PC-3 (cell line): ENCODE data around the gene NANOS3. TPM values are rescaled to one million over a fixed set of nuclear protein-coding genes. Genes with fewer than 3 reads are reported as not detected.

Experiments used
- ATAC-seq: fragments of 200-7000 bp; cut with Tn5 transposase; 2 replicates; pipeline ENCODE4 v1.9.1; 2020; ENCODE audit warnings: mild to moderate bottlenecking, moderate library complexity
- BruUV-seq: library from RNA; stranded (reverse); fragments of 400-500 nt; replicated peaks from 2 replicates; lab custom pipeline; 2021; lab: Mats Ljungman, UMichigan
- CTCF ChIA-PET: fragments of 300-600 bp; sonication (Branson Sonifier 250); formaldehyde crosslinking; loops from one replicate; lab custom pipeline; 2022; ENCODE audit warnings: antibody characterized with exemption; lab: Charles Lee
- POLR2A ChIA-PET: fragments of 300-600 bp; sonication (Branson Sonifier 250); formaldehyde crosslinking; loops from one replicate; lab custom pipeline; 2022; ENCODE audit warnings: antibody characterized with exemption; ENCODE audit not compliant: unreplicated experiment; lab: Charles Lee
- DNase-seq: peaks from one replicate; pipeline ENCODE4 v3.0.0-alpha.2; 2015
- H2AFZ ChIP-seq: fragments of 300-600 bp; sonication (generic); 2 replicates; pipeline ENCODE4 v1.6.0; 2016; ENCODE audit warnings: antibody characterized with exemption, low read length
- H3F3A ChIP-seq: fragments of 300-600 bp; sonication (generic); one replicate; pipeline ENCODE4 v1.6.0; 2017; ENCODE audit warnings: antibody characterized with exemption, low read length, control low read depth, mild to moderate bottlenecking; ENCODE audit not compliant: unreplicated experiment
- H3K27ac ChIP-seq: fragments of 300-600 bp; sonication (generic); 2 replicates; pipeline ENCODE4 v1.5.1; 2016; ENCODE audit warnings: mild to moderate bottlenecking, low read length
- H3K27me3 ChIP-seq: fragments of 300-600 bp; sonication (generic); 2 replicates; pipeline ENCODE4 v1.6.1; 2016; ENCODE audit warnings: low read length, mixed read lengths
- H3K36me3 ChIP-seq: fragments of 300-600 bp; sonication (generic); 2 replicates; pipeline ENCODE4 v1.6.1; 2016; ENCODE audit warnings: low read depth, mixed run types, low read length, mixed read lengths
- H3K4me1 ChIP-seq: fragments of 300-600 bp; sonication (generic); 2 replicates; pipeline ENCODE4 v1.5.1; 2016; ENCODE audit warnings: low read length; ENCODE audit not compliant: insufficient read depth
- H3K4me2 ChIP-seq: fragments of 300-600 bp; sonication (generic); 2 replicates; pipeline ENCODE4 v1.6.0; 2016; ENCODE audit warnings: low read length
- H3K4me3 ChIP-seq: fragments of 300-600 bp; sonication (generic); 2 replicates; pipeline ENCODE4 v1.5.1; 2016; ENCODE audit warnings: mild to moderate bottlenecking, low read length, mixed read lengths
- H3K79me2 ChIP-seq: fragments of 300-600 bp; sonication (generic); 2 replicates; pipeline ENCODE4 v1.6.1; 2017; ENCODE audit warnings: low read length, mixed read lengths
- H3K9ac ChIP-seq: fragments of 300-600 bp; sonication (generic); 2 replicates; pipeline ENCODE4 v1.6.0; 2016; ENCODE audit warnings: mild to moderate bottlenecking, low read length
- H3K9me2 ChIP-seq: fragments of 300-600 bp; sonication (generic); replicated peaks from 2 replicates; pipeline ENCODE4 v1.6.1; 2016; ENCODE audit warnings: mixed run types, low read length, mixed read lengths
- H3K9me3 ChIP-seq: fragments of 300-600 bp; sonication (generic); 2 replicates; pipeline ENCODE4 v1.6.1; 2016; ENCODE audit warnings: low read length, mixed read lengths
- H4K20me1 ChIP-seq: fragments of 300-600 bp; sonication (generic); 2 replicates; pipeline ENCODE4 v1.6.1; 2016; ENCODE audit warnings: low read length, mixed read lengths
- EZH2 ChIP-seq: fragments of 300-600 bp; sonication (generic); IDR thresholded peaks from one replicate; pipeline ENCODE4 v1.6.1; 2017; ENCODE audit warnings: antibody characterized with exemption, mild to moderate bottlenecking, low read length; ENCODE audit not compliant: unreplicated experiment
- EZH2phosphoT487 ChIP-seq: fragments of 300-600 bp; sonication (generic); IDR thresholded peaks from 2 replicates; pipeline ENCODE4 v1.6.1; 2018; ENCODE audit warnings: mild to moderate bottlenecking, antibody characterized with exemption, low read length, borderline replicate concordance
- intact Hi-C: fragments of 100-400 bp; cut with micrococcal nuclease; formaldehyde crosslinking; loops from 2 replicates; pipeline ENCODE4 v1.9.0; 2023
- total RNA-seq: library from RNA; depleted of rRNA; stranded (reverse); fragments of >200 nt; gene quantifications from 2 replicates; pipeline ENCODE4 v1.2.3, GENCODE V29; 2014
- TF ChIP-seq, protein P1 (sequence below): fragments of 300-600 bp; sonication (generic); conservative IDR thresholded peaks from 2 replicates; pipeline ENCODE4 v1.5.1; 2017; ENCODE audit warnings: antibody characterized with exemption, low read depth, mild to moderate bottlenecking, low read length

NANOS3 gene
- total RNA-seq, 1 experiment from 2014 or later: 1.7 TPM

DNA sequence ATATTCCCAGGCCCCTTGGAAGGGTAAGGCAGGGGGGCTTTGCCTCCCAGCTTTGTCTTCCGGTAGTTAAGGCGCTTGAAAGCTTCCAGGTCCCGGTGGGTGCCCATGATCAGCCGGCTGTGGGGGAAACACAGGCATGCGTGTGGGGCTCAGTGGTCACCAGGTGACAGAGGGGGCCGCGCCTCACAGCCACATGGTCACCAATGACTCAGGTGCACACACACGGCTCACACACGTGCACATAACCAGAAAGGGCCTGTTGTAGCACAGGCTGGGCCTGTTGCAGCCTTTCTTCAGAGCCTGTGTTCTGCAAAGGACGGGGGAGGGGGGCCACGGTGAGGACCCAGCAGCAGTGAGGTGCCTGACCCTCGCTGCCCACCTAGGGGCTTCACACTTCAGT lies 5.9 kb downstream of the NANOS3 start:
- Histone ChIP-seq H3K4me3 (no peak overlapping the region), H3K9me3 (no peaks in the 10 kb centered on the region), H3K27me3 (no peaks in the 10 kb centered on the region), H3K4me2 (no peak overlapping the region), H3F3A (no peaks in the 10 kb centered on the region), H3K79me2 (no peaks in the 10 kb centered on the region), H2AFZ (no peak overlapping the region), H3K9me2 (no peaks in the 10 kb centered on the region), H3K27ac (no peak overlapping the region), H3K36me3 (no peaks in the 10 kb centered on the region), H3K9ac (no peak overlapping the region), H4K20me1 (no peaks in the 10 kb centered on the region), H3K4me1 (peaks cover 11% of the 10 kb centered on the region)
- ChIA-PET CTCF (no interaction called here), POLR2A (no interaction called here)
- intact Hi-C loops: no loop called here
- ATAC-seq (no peak), DNase-seq (no peak)
- TF ChIP-seq, protein P1, sequence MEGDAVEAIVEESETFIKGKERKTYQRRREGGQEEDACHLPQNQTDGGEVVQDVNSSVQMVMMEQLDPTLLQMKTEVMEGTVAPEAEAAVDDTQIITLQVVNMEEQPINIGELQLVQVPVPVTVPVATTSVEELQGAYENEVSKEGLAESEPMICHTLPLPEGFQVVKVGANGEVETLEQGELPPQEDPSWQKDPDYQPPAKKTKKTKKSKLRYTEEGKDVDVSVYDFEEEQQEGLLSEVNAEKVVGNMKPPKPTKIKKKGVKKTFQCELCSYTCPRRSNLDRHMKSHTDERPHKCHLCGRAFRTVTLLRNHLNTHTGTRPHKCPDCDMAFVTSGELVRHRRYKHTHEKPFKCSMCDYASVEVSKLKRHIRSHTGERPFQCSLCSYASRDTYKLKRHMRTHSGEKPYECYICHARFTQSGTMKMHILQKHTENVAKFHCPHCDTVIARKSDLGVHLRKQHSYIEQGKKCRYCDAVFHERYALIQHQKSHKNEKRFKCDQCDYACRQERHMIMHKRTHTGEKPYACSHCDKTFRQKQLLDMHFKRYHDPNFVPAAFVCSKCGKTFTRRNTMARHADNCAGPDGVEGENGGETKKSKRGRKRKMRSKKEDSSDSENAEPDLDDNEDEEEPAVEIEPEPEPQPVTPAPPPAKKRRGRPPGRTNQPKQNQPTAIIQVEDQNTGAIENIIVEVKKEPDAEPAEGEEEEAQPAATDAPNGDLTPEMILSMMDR: no peak
- TF ChIP-seq EZH2: no peak
- no peak for TF ChIP-seq EZH2phosphoT487
- no TSS peak for BruUV-seq

DNA sequence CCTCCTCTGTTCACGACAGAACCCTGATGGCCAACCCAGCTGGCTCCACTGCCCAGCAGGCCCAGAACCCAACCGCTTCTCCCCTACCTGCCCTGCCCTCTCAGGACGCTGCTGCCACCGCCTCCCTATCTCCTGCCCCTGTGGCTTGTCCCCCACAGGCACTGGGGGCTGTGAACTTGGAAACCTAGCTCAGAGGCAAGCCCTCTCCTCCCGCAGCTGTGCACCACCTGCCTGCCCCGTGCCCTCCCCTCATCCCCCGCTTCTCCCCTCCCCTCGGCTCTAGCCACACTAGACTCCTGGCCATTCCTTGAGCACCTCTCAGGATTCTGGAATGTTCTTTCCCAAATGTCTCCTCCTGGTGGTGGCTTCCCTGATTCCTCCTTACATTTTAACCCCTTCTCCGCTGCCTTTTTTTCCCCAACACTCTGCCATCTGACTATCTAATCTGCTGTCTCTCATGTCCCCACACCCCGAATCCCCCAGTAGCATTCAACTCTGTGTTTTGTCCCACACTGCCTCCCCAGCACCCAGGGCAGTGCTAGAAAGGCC lies 6.7 kb downstream of the NANOS3 start:
- no peak overlapping the region for H3K4me3 ChIP-seq
- H3K4me1 ChIP-seq: peaks cover 11% of the 10 kb centered on the region
- TF ChIP-seq, protein P1: peak; percentile 54
- TF ChIP-seq EZH2: no peak
- no peak overlapping the region for H3K9ac ChIP-seq
- no peaks in the 10 kb centered on the region for H3K27me3 ChIP-seq
- no peaks in the 10 kb centered on the region for H3K79me2 ChIP-seq
- H3K4me2 ChIP-seq: no peak overlapping the region
- ChIA-PET POLR2A (no interaction called here), CTCF (no interaction called here)
- no peaks in the 10 kb centered on the region for H3K9me2 ChIP-seq
- no peaks in the 10 kb centered on the region for H3F3A ChIP-seq
- H2AFZ ChIP-seq: no peak overlapping the region
- H3K9me3 ChIP-seq: no peaks in the 10 kb centered on the region
- ATAC-seq (no peak), DNase-seq (no peak)
- BruUV-seq: no TSS peak
- intact Hi-C loops: no loop called here
- no peaks in the 10 kb centered on the region for H4K20me1 ChIP-seq
- H3K36me3 ChIP-seq: no peaks in the 10 kb centered on the region
- no peak overlapping the region for H3K27ac ChIP-seq

DNA sequence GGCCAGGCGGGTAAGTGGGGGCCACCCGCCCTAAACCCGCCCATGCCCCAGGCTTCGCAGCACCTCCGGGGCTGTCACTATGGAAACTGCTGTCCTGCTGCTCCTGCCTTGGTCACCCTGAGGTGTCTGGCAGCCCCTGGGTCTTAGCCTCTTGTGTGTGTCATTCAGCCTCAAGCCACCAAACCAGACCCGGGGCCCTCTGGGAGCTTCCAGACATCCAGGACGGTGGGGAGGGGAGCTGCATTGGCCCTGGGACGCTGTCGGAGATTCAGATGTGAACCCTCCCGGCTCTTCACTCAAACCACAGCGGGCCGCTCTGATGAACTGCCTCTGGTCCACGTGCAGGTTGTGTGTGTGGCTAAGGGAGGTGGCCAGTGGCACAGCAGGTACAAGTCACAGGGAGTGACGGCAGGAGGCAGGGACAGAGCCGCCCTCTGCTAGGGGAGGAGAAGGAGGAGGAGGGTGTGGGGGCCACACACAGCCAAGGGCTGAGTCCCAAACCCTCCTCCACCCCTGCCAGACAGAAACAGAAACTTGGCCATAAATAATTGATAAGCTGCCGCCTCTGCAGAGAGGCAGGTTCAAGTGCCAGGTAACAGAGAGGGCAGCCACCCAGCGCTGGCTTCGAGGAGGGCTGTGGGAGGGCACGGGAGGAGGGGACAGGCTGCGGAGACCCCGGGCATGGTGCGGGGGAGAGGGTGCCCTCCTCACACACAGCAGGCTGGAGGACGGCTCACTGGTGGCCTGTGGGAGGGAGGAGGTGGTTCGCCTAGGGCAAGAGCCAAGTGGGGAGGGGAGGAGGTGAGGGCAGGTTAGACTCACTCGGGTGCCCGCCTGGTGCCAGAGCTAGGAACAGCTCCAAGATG lies 8.0 kb downstream of the NANOS3 start:
- Histone ChIP-seq H3K9me2 (no peaks in the 10 kb centered on the region), H3K27ac (no peak overlapping the region), H3K4me2 (no peak overlapping the region), H4K20me1 (no peaks in the 10 kb centered on the region), H3F3A (no peaks in the 10 kb centered on the region), H2AFZ (no peak overlapping the region), H3K9ac (no peak overlapping the region), H3K9me3 (no peaks in the 10 kb centered on the region), H3K79me2 (no peaks in the 10 kb centered on the region), H3K36me3 (no peaks in the 10 kb centered on the region), H3K4me1 (peaks cover 7% of the 10 kb centered on the region), H3K27me3 (no peaks in the 10 kb centered on the region), H3K4me3 (no peak overlapping the region)
- CTCF ChIA-PET: no interaction called here
- TF ChIP-seq EZH2 (no peak), EZH2phosphoT487 (no peak)
- TF ChIP-seq, protein P1: no peak
- no TSS peak for BruUV-seq
- POLR2A ChIA-PET: no interaction called here
- DNase-seq (no peak), ATAC-seq (no peak)
- intact Hi-C loops: no loop called here
